NCI-H748 treated with DMSO at 0.1 percent for 48 hours (cell line): ENCODE measurements around the gene EIF1B.

ENCODE experiments used
- DNase-seq: peaks from one replicate; lab custom pipeline; 2025; lab: John Stamatoyannopoulos, UW

The EIF1B gene

DNA sequence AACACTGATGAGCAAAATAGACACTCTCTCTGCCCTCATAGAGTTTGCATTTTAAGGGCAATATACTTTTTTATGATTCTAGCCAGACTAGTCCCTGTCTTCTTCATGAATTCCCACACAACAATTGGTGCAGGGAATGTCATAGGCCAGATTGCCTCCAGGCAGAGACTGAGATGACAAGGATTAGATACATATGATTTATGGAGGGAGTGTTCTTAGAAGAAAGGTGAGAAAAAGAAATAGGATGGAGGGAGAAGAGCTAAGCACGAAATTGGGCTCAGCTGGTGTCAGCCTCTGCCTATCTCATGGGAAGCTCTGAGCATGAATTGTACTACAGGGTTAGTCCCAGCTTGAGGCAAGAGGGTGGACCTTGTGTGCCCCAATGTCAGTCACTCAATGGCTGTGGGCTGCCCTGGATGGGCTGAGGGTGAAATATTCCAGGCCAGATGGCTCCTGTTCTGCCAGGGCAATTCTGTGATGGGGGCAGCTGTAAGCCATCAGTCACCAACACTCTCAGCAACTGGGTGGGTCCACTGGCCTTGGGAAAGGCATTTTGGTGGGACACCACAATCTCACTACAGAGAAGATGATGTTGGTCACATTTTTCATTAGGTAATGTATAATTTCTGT, 31.1 kb downstream of the EIF1B start:
- no peak for DNase-seq

DNA sequence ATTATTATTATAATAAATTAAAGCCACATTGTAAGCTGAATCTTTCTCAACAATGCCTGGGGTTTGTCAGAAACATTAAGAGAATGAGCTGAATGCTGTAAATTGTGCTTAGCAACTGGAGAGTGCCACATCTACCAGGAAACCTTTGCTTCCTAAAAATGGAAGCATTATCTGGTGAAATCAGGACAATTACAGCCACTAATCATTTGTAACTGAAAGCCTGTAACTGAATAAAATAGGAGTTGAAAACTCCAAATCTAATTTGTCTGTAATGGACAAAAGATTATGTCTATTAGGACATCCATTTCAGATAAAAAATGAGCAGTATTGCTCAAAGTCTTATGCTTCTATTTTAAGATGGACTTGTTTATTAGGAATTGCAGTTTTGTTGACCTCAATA, 32.2 kb downstream of the EIF1B start:
- no peak for DNase-seq

DNA sequence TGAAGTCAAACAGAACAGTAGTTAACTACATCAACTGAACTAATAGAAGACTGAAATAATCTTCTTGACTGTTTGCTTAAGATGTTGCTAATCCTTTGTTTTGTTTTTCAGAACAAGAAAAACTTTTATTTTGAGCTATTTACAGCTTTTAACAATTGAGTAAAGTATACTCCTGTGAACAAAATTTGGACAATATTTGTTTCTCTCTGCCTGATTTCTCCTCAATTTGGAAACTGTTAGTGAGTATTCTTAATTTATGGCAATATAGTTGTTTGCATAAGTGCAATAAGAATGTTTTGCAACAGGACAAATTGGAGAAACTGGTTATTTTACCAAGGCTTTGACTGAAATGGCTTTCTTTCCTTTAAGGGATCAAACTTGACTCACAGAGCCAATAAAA, 41.0 kb downstream of the EIF1B start:
- DNase-seq, result no peak

DNA sequence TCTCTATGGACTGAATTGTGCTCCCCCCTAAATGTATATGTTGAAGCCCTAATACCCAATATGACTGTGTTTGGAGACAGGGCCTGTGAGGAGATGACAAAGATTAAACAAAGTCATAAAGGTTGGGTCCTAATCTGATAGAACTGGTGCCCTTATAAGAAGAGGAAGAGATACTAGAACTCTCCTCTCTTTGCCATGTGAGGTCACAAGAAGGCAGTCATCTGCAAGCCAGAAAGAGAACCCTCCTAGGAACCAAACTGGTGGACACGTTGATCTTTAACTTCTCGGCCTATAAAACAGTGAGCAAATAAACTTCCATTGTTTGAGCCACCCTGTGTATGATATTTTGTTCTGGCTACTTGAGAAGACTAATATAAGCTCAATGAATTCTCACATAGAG, 45.9 kb downstream of the EIF1B start:
- no peak for DNase-seq

DNA sequence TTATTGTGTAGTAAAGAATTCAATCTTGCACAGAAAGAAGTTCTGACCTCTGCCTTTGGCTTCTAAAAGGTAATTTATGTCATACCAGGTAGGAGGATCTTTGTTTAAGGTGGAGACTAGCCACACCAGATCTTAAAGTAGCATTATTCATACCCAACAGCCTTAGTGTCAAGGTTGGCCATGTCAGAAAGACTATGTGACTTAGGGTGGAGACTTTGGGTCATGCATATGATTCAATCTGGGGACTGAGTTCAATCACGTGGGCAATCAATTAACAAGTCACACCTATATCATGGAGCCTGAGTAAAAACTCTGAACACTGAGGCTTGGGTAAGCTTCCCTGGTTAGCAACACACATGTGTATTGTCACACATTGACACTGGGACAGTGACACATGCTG, 48.9 kb downstream of the EIF1B start:
- DNase-seq, result no peak
